B cell (primary cell): ENCODE results near the gene HOXA1. TPM values are rescaled to one million over a fixed set of nuclear protein-coding genes. Genes with fewer than 3 reads are reported as not detected.
A peak's percentile ranks its signal among the peaks of the same experiment; 100 is the strongest.

Source experiments
- ATAC-seq: fragments of 200-7000 bp; cut with Tn5 transposase; one replicate; pipeline ENCODE4 v1.10.0; 2021; ENCODE audit warnings: low read depth, mild to moderate bottlenecking, moderate number of reproducible peaks, moderate library complexity
- CTCF ChIA-PET: fragments of 350-600 bp; sonication (Branson Sonifier 250); formaldehyde crosslinking; loops from one replicate; lab custom pipeline; 2021; ENCODE audit warnings: antibody characterized with exemption, inconsistent platforms; lab: Charles Lee
- POLR2A ChIA-PET: fragments of 350-600 bp; sonication (Branson Sonifier 250); formaldehyde crosslinking; loops from one replicate; lab custom pipeline; 2021; ENCODE audit warnings: antibody characterized with exemption; lab: Charles Lee
- DNase-seq: peaks from one replicate; pipeline ENCODE4 v3.0.0; 2013
- H2AFZ ChIP-seq: 2 replicates; pipeline ENCODE4 v1.6.1; 2012; ENCODE audit warnings: mild to moderate bottlenecking, low read depth, low read length; ENCODE audit not compliant: insufficient read depth, poor library complexity, severe bottlenecking
- H3K27ac ChIP-seq, 2 donors: 1 replicate in 1 of 2; 2 replicates in 1 of 2; pipeline ENCODE4 v1.5.1; 2012 to 2013; ENCODE audit warnings: low read length in 2 of 2, mild to moderate bottlenecking in 2 of 2, moderate library complexity in 1 of 2
- H3K27me3 ChIP-seq, 4 experiments: fragments of 200-600 bp in 1 of 4; sonication (generic) in 1 of 4; replicated peaks in 1 of 4; 1 replicate in 2 of 4; 2 replicates in 2 of 4; pipeline versions ENCODE4 v1.6.1 to v1.7.0; 2013 to 2016; ENCODE audit warnings: low read length in 3 of 4, mild to moderate bottlenecking in 2 of 4, mixed read lengths in 1 of 4, moderate library complexity in 1 of 4; ENCODE audit not compliant: insufficient read depth in 4 of 4, control insufficient read depth in 3 of 4; ENCODE audit errors: control extremely low read depth in 1 of 4
- H3K36me3 ChIP-seq, 2 experiments: replicated peaks in 1 of 2; 1 replicate in 1 of 2; 2 replicates in 1 of 2; pipeline versions ENCODE4 v1.6.1 to v1.7.1; 2013; ENCODE audit warnings: low read length in 1 of 2; ENCODE audit not compliant: insufficient read depth in 2 of 2, control insufficient read depth in 1 of 2; ENCODE audit errors: control extremely low read depth in 1 of 2, extremely low read depth in 1 of 2
- H3K4me1 ChIP-seq, 2 donors: fragments of 200-600 bp in 1 of 2; sonication (generic) in 1 of 2; 1 replicate in 1 of 2; 2 replicates in 1 of 2; pipeline versions ENCODE4 v1.5.1 to v1.6.1; 2013 to 2017; ENCODE audit warnings: low read length in 2 of 2; ENCODE audit not compliant: control insufficient read depth in 2 of 2, insufficient read depth in 2 of 2
- H3K4me2 ChIP-seq: replicated peaks from 2 replicates; pipeline ENCODE3; 2012; ENCODE audit warnings: mild to moderate bottlenecking, low read depth, low read length; ENCODE audit not compliant: poor library complexity, severe bottlenecking
- H3K4me3 ChIP-seq, 5 experiments: fragments of 200-600 bp in 1 of 5; sonication (generic) in 1 of 5; 1 replicate in 3 of 5; 2 replicates in 2 of 5; pipeline versions ENCODE4 v1.5.1 to v1.7.0; 2011 to 2016; ENCODE audit warnings: low read length in 4 of 5, mild to moderate bottlenecking in 4 of 5, low read depth in 2 of 5, control low read depth in 1 of 5, moderate library complexity in 1 of 5; ENCODE audit not compliant: insufficient read depth in 1 of 5; ENCODE audit errors: control extremely low read depth in 1 of 5, extremely low read depth in 1 of 5
- H3K79me2 ChIP-seq: fragments of 200-600 bp; sonication (generic); one replicate; pipeline ENCODE4 v1.6.0; 2016; ENCODE audit warnings: low read length; ENCODE audit not compliant: control insufficient read depth, insufficient read depth
- H3K9ac ChIP-seq: fragments of 200-600 bp; sonication (generic); 2 replicates; pipeline ENCODE4 v1.6.1; 2017; ENCODE audit warnings: mild to moderate bottlenecking, low read length, moderate library complexity
- H3K9me3 ChIP-seq, 3 donors: one replicate each; pipeline versions ENCODE4 v1.6.1 to v1.7.1; 2013; ENCODE audit warnings: low read length in 2 of 3; ENCODE audit not compliant: control insufficient read depth in 2 of 3, insufficient read depth in 1 of 3; ENCODE audit errors: control extremely low read depth in 1 of 3
- H4K20me1 ChIP-seq: 2 replicates; pipeline ENCODE4 v1.6.0; 2012; ENCODE audit warnings: mild to moderate bottlenecking, low read length; ENCODE audit not compliant: insufficient read depth, control insufficient read depth, poor library complexity, severe bottlenecking
- H3K27ac Mint-ChIP-seq: one replicate; pipeline ENCODE4 v1.8.0; 2021; ENCODE audit warnings: mixed read lengths
- H3K27me3 Mint-ChIP-seq: one replicate; pipeline ENCODE4 v1.8.0; 2021; ENCODE audit warnings: mixed read lengths
- H3K4me1 Mint-ChIP-seq: one replicate; pipeline ENCODE4 v1.8.0; 2021; ENCODE audit warnings: mixed read lengths
- H3K4me3 Mint-ChIP-seq: one replicate; pipeline ENCODE4 v1.8.0; 2021; ENCODE audit warnings: mixed read lengths
- H3K9me3 Mint-ChIP-seq: one replicate; pipeline ENCODE4 v1.8.0; 2022; ENCODE audit warnings: mixed read lengths; ENCODE audit not compliant: insufficient read depth
- EZH2 ChIP-seq: IDR thresholded peaks from 2 replicates; pipeline ENCODE4 v1.6.1; 2012; ENCODE audit warnings: borderline replicate concordance, low read depth, mild to moderate bottlenecking, moderate library complexity, low read length; ENCODE audit not compliant: insufficient read depth, poor library complexity, severe bottlenecking
- WGBS: methylation state at CpG from one replicate; pipeline ENCODE4 v1.1.5; 2013; ENCODE audit warnings: missing lambda C conversion rate; ENCODE audit not compliant: insufficient coverage; 5-methylcytosine and 5-hydroxymethylcytosine counted together
- intact Hi-C: fragments of 100-400 bp; cut with micrococcal nuclease; formaldehyde crosslinking; loops from one replicate; pipeline ENCODE4 v1.10.0; 2022
- polyA plus RNA-seq: library from polyadenylated mRNA; depleted of rRNA; stranded (reverse); fragments of >200 nt; gene quantifications from 2 replicates; pipeline ENCODE4 v1.2.3, GENCODE V29; 2012
- total RNA-seq, 2 donors: library from RNA; stranded (reverse); fragments of 120-200 nt in 1 of 2; gene quantifications; 1 replicate in 1 of 2; 2 replicates in 1 of 2; pipeline versions ENCODE4 v1.2.3 to v1.2.4, GENCODE V29; 2013 to 2022
- TF ChIP-seq, protein P1 (sequence below): fragments of 200-600 bp; IDR thresholded peaks from one replicate; pipeline ENCODE4 v1.8.0; 2022; ENCODE audit warnings: antibody characterized with exemption, mild to moderate bottlenecking

HOXA1 gene
- total and polyA plus RNA-seq, 2 donors (not counting 1 experiment from before 2014, with no cell fraction given): 0.13 to 0.37 TPM

DNA sequence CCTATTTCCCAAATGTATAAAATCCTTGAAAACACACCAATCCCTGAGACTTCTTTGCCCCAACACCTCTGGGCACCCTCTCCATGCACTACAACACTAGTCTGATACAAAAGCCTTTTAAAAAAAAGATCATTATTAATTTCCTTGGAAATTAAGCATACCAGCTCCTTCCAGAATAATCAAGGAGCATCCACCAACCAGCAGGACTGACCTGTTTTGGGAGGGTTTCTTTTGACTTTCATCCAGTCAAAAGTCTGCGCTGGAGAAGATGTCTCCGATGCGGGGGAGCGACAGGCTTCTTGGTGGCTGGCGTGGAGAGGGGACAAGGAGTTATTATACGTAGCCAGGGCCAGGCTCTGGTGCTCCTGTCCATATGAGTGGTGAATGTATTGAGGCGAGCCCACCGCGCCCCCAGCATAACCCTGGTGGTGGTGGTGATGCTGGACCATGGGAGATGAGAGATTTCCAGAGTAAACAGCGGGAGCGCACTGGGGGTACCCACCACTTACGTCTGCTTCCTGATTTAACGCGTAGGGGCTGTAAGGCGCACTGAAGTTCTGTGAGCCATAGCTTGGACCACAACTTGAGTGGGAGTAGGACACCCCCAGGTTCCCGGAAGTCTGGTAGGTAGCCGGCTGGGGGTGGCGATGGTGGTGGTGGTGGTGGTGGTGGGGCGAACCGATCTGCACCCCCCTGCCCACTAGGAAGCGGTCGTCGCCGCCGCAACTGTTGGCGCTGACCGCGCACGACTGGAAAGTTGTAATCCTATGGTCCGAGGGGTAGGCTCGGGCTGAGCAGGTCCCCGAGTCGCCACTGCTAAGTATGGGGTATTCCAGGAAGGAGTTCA is 527 bp downstream of the HOXA1 start:
- H3K79me2 ChIP-seq: no peaks in the 10 kb centered on the region
- intact Hi-C loops: loop anchor here (5.0 kb wide), 2 partner anchors 413 to 1233 kb away; no protein-coding TSS in a partner anchor
- peak overlapping the region; percentile 88 for H3K4me3 Mint-ChIP-seq
- peaks cover 12% of the 10 kb centered on the region for H4K20me1 ChIP-seq
- H2AFZ ChIP-seq: peak overlapping the region; percentile 93
- peaks cover 32 to 37% of the 10 kb centered on the region in 2 donors for H3K4me1 ChIP-seq
- TF ChIP-seq EZH2: peak; percentile 47
- TF ChIP-seq, protein P1, sequence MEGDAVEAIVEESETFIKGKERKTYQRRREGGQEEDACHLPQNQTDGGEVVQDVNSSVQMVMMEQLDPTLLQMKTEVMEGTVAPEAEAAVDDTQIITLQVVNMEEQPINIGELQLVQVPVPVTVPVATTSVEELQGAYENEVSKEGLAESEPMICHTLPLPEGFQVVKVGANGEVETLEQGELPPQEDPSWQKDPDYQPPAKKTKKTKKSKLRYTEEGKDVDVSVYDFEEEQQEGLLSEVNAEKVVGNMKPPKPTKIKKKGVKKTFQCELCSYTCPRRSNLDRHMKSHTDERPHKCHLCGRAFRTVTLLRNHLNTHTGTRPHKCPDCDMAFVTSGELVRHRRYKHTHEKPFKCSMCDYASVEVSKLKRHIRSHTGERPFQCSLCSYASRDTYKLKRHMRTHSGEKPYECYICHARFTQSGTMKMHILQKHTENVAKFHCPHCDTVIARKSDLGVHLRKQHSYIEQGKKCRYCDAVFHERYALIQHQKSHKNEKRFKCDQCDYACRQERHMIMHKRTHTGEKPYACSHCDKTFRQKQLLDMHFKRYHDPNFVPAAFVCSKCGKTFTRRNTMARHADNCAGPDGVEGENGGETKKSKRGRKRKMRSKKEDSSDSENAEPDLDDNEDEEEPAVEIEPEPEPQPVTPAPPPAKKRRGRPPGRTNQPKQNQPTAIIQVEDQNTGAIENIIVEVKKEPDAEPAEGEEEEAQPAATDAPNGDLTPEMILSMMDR: no peak
- H3K4me3 ChIP-seq: peak overlapping the region; percentile 11 to 91 (median 79)
- H3K27me3 Mint-ChIP-seq: peaks cover 60% of the 10 kb centered on the region
- H3K9me3 ChIP-seq: peaks cover 0 to 21% (median 0%) of the 10 kb centered on the region in 3 donors
- DNase-seq (peak; percentile 50), ATAC-seq (peak; percentile 19)
- ChIA-PET POLR2A (no interaction called here), CTCF (no interaction called here)
- 3% methylated on average over 26 of the region's 33 CpGs for WGBS
- H3K36me3 ChIP-seq: no peaks in the 10 kb centered on the region
- no peaks in the 10 kb centered on the region for H3K9me3 Mint-ChIP-seq
- peak overlapping the region; percentile 97 for H3K4me2 ChIP-seq
- H3K27ac ChIP-seq: no peak overlapping the region
- H3K27ac Mint-ChIP-seq: peak overlapping the region; percentile 73
- peaks cover 32% of the 10 kb centered on the region for H3K4me1 Mint-ChIP-seq
- H3K9ac ChIP-seq: peak overlapping the region; percentile 91
- peaks cover 2 to 80% (median 47%) of the 10 kb centered on the region in 4 experiments for H3K27me3 ChIP-seq
